Gastroesophageal sphincter (tissue), 3 donors: ENCODE measurements around the gene TNK2.

Source experiments
- CTCF ChIP-seq, 4 experiments: fragments of 200-600 bp in 2 of 4; fragments of 450-650 bp in 2 of 4; sonication (generic) in 1 of 4; IDR thresholded peaks; one replicate each; pipeline ENCODE4 v1.5.1; 2017 to 2019; ENCODE audit warnings: antibody characterized with exemption in 4 of 4, mild to moderate bottlenecking in 2 of 4, moderate library complexity in 2 of 4
- EP300 ChIP-seq: sonication (generic); formaldehyde crosslinking; IDR thresholded peaks from one replicate; pipeline ENCODE4 v1.6.1; 2017; ENCODE audit warnings: antibody characterized with exemption, mild to moderate bottlenecking
- POLR2A ChIP-seq, 2 donors: fragments of 450-650 bp; IDR thresholded peaks; one replicate each; pipeline ENCODE4 v1.6.1; 2017; ENCODE audit warnings: antibody characterized with exemption in 2 of 2, mild to moderate bottlenecking in 2 of 2, moderate library complexity in 1 of 2
- POLR2AphosphoS5 ChIP-seq: sonication (generic); formaldehyde crosslinking; IDR thresholded peaks from one replicate; pipeline ENCODE4 v1.6.1; 2017; ENCODE audit warnings: antibody characterized with exemption

- TF ChIP-seq CTCF (IDR thresholded peaks at IDR 0.05) (no peak), POLR2A (IDR thresholded peaks at IDR 0.05) (no peak), POLR2AphosphoS5 (no peak), EP300 (no peak)
These were observed 36.3 kb downstream of the TNK2 start for GRCh38 chr3:195872097-195872496.
